ENCODE measurements around the gene NCLN. TPM values are rescaled to one million over a fixed set of nuclear protein-coding genes. Genes with fewer than 3 reads are reported as not detected.

The NCLN gene
- total RNA-seq, 1 donor from 2014 or later = 54.6 TPM

GRCh38 chr19:3183721-3184641, 1.7 kb upstream of the NCLN start:
- Mint-ChIP-seq H3K4me1 (ENCODE audit: low read depth) (peaks cover 15% of the 10 kb centered on the region), H3K36me3 (ENCODE audit: insufficient read depth) (no peaks in the 10 kb centered on the region), H3K27ac (peak overlapping the region; percentile 54), H3K9me3 (ENCODE audit: low read depth) (no peaks in the 10 kb centered on the region), H3K4me3 (ENCODE audit: low read depth) (peak overlapping the region; percentile 99), H3K27me3 (no peaks in the 10 kb centered on the region)
- TF ChIP-seq, protein P1, sequence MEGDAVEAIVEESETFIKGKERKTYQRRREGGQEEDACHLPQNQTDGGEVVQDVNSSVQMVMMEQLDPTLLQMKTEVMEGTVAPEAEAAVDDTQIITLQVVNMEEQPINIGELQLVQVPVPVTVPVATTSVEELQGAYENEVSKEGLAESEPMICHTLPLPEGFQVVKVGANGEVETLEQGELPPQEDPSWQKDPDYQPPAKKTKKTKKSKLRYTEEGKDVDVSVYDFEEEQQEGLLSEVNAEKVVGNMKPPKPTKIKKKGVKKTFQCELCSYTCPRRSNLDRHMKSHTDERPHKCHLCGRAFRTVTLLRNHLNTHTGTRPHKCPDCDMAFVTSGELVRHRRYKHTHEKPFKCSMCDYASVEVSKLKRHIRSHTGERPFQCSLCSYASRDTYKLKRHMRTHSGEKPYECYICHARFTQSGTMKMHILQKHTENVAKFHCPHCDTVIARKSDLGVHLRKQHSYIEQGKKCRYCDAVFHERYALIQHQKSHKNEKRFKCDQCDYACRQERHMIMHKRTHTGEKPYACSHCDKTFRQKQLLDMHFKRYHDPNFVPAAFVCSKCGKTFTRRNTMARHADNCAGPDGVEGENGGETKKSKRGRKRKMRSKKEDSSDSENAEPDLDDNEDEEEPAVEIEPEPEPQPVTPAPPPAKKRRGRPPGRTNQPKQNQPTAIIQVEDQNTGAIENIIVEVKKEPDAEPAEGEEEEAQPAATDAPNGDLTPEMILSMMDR (IDR thresholded peaks at IDR 0.05; ENCODE audit: unreplicated experiment) = no peak
- no peak for DNase-seq (ENCODE audit: low spot score, unreplicated experiment)

DNA sequence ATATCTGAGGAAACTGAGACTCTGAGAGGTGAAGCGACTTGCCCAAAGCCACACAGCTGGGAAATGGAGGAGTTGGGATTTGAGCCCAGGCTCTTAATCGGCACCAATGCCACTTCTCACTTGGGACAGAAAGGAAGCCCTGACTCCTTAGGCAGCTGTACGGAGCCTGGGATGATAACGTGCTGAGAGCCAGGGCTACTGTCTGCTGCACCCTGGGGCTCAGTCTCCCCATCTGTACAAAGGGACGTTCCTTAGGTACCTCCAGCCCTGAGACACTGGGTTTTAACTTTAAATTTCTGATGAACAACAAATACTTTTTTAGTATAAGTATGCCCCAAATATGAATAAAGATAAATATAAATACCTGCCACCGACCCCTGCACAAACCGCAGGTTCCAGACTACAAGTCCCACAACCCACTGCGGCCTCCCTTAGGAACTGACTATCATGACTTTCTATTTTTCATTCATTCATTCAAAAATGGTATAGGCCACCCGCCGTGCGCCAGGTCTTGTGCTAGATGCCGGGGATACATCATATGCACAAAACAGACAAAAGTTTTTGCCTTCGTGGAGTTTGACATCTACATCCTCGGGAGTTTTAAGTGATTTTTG, 776 bp upstream of the NCLN start:
- peak overlapping the region; percentile 99 for H3K4me3 Mint-ChIP-seq (ENCODE audit: low read depth)
- H3K27me3 Mint-ChIP-seq = no peaks in the 10 kb centered on the region
- no peak for DNase-seq (ENCODE audit: low spot score, unreplicated experiment)
- TF ChIP-seq, protein P1 (IDR thresholded peaks at IDR 0.05; ENCODE audit: unreplicated experiment) = no peak
- H3K36me3 Mint-ChIP-seq (ENCODE audit: insufficient read depth) = no peaks in the 10 kb centered on the region
- H3K27ac Mint-ChIP-seq = peak overlapping the region; percentile 97
- H3K4me1 Mint-ChIP-seq (ENCODE audit: low read depth) = peaks cover 15% of the 10 kb centered on the region
- no peaks in the 10 kb centered on the region for H3K9me3 Mint-ChIP-seq (ENCODE audit: low read depth)

DNA sequence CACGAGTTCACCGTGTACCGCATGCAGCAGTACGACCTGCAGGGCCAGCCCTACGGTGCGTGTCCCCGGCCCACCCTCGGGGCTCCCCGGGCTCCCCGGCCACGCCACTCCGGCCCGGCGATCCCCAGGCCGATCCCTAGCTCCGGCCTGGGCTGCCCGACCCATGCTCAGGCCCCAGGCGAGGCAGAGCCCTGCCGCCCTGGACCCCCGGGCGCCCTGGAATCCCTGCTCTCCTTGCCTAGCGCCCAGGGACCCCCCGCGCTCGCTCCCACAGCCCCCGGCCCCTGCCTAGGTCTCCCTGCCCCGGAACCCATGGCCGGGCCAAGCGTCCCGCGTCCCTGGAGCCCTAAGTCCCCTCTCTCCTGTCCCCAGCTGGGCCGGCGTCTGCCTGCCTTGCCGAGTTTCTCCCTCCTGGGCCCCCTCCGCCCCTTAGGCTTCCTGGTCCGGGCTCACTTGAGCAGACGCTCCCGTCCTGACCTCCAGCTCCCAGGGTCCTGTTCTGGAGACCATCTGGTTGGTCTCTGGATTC, 494 bp downstream of the NCLN start:
- Mint-ChIP-seq H3K27me3 (no peaks in the 10 kb centered on the region), H3K4me3 (ENCODE audit: low read depth) (peak overlapping the region; percentile 83), H3K36me3 (ENCODE audit: insufficient read depth) (no peaks in the 10 kb centered on the region), H3K9me3 (ENCODE audit: low read depth) (no peaks in the 10 kb centered on the region), H3K4me1 (ENCODE audit: low read depth) (peaks cover 15% of the 10 kb centered on the region), H3K27ac (peak overlapping the region; percentile 88)
- TF ChIP-seq, protein P1 (IDR thresholded peaks at IDR 0.05; ENCODE audit: unreplicated experiment) = no peak
- DNase-seq (ENCODE audit: low spot score, unreplicated experiment) = no peak

GRCh38 chr19:3186891-3187661, 1.3 kb downstream of the NCLN start:
- no peaks in the 10 kb centered on the region for H3K27me3 Mint-ChIP-seq
- TF ChIP-seq, protein P1 (IDR thresholded peaks at IDR 0.05; ENCODE audit: unreplicated experiment) = no peak
- H3K4me3 Mint-ChIP-seq (ENCODE audit: low read depth) = peak overlapping the region; percentile 83
- H3K27ac Mint-ChIP-seq = peak overlapping the region; percentile 88
- H3K4me1 Mint-ChIP-seq (ENCODE audit: low read depth) = peaks cover 15% of the 10 kb centered on the region
- H3K36me3 Mint-ChIP-seq (ENCODE audit: insufficient read depth) = no peaks in the 10 kb centered on the region
- no peak for DNase-seq (ENCODE audit: low spot score, unreplicated experiment)
- no peaks in the 10 kb centered on the region for H3K9me3 Mint-ChIP-seq (ENCODE audit: low read depth)

Data from progenitor cell of endocrine pancreas (in vitro differentiated cells).